Caco-2 (cell line): Measurements from ENCODE around the gene PIK3CA. TPM values are rescaled to one million over a fixed set of nuclear protein-coding genes. Genes with fewer than 3 reads are reported as not detected.

Experiments
- BruUV-seq: library from RNA; stranded (reverse); fragments of 400-500 nt; replicated peaks from 2 replicates; lab custom pipeline; 2021; lab: Mats Ljungman, UMichigan
- CTCF ChIA-PET: fragments of 300-600 bp; sonication (Branson Sonifier 250); formaldehyde crosslinking; loops from one replicate; lab custom pipeline; 2022; ENCODE audit warnings: antibody characterized with exemption; lab: Charles Lee
- POLR2A ChIA-PET: fragments of 300-600 bp; sonication (Branson Sonifier 250); formaldehyde crosslinking; loops from one replicate; lab custom pipeline; 2022; ENCODE audit warnings: antibody characterized with exemption; lab: Charles Lee
- DNase-seq, 2 experiments: peaks; one replicate each; pipeline versions ENCODE4 v3.0.0 to v3.0.0-alpha.2; 2020 to 2022
- H3K27me3 ChIP-seq: replicated peaks from 2 replicates; pipeline ENCODE4 v1.6.0; 2011; ENCODE audit warnings: low read length; ENCODE audit not compliant: control insufficient read depth, insufficient read depth
- H3K36me3 ChIP-seq: 2 replicates; pipeline ENCODE4 v1.5.1; 2011; ENCODE audit warnings: low read length; ENCODE audit not compliant: control insufficient read depth, insufficient read depth
- H3K4me1 ChIP-seq: fragments of 250-450 bp; sonication (Bioruptor Pico); 2 replicates; pipeline ENCODE4 v1.5.1; 2020; ENCODE audit warnings: mild to moderate bottlenecking
- H3K4me3 ChIP-seq: 2 replicates; pipeline ENCODE4 v1.5.1; 2011; ENCODE audit warnings: low read depth, mild to moderate bottlenecking, control low read depth, low read length
- H3K9me3 ChIP-seq: fragments of 250-450 bp; sonication (Bioruptor Pico); 2 replicates; pipeline ENCODE4 v1.5.1; 2020; ENCODE audit warnings: mild to moderate bottlenecking, moderate library complexity
- H3K27ac Mint-ChIP-seq: one replicate; pipeline ENCODE4 v1.8.0; 2022; ENCODE audit warnings: mixed read lengths; ENCODE audit not compliant: unreplicated experiment
- H3K27me3 Mint-ChIP-seq: one replicate; pipeline ENCODE4 v1.8.0; 2022; ENCODE audit warnings: mixed read lengths; ENCODE audit not compliant: insufficient read depth, unreplicated experiment
- H3K36me3 Mint-ChIP-seq: one replicate; pipeline ENCODE4 v1.8.0; 2022; ENCODE audit warnings: mild to moderate bottlenecking, mixed read lengths; ENCODE audit not compliant: insufficient read depth, unreplicated experiment
- H3K4me1 Mint-ChIP-seq: one replicate; pipeline ENCODE4 v1.8.0; 2022; ENCODE audit warnings: low read depth, mixed read lengths; ENCODE audit not compliant: unreplicated experiment
- H3K4me3 Mint-ChIP-seq: one replicate; pipeline ENCODE4 v1.8.0; 2022; ENCODE audit warnings: mild to moderate bottlenecking, moderate library complexity, mixed read lengths; ENCODE audit not compliant: unreplicated experiment
- H3K9me3 Mint-ChIP-seq: one replicate; pipeline ENCODE4 v1.8.0; 2022; ENCODE audit warnings: mixed read lengths; ENCODE audit not compliant: unreplicated experiment
- intact Hi-C: fragments of 100-400 bp; cut with micrococcal nuclease; formaldehyde crosslinking; loops from one replicate; pipeline ENCODE4 v1.10.0; 2022; ENCODE audit not compliant: unreplicated experiment
- total RNA-seq: library from RNA; stranded (reverse); gene quantifications from 2 replicates; pipeline ENCODE4 v1.2.3, GENCODE V29; 2022
- TF ChIP-seq, protein P1 (sequence below), 2 experiments: fragments of 200-600 bp in 1 of 2; IDR thresholded peaks; 1 replicate in 1 of 2; 2 replicates in 1 of 2; pipeline versions ENCODE4 v1.5.1 to v1.8.0; 2011 to 2022; ENCODE audit warnings: antibody characterized with exemption in 1 of 2, control low read depth in 1 of 2, inconsistent platforms in 1 of 2, low read depth in 1 of 2, low read length in 1 of 2, mild to moderate bottlenecking in 1 of 2, moderate library complexity in 1 of 2; ENCODE audit not compliant: insufficient read depth in 1 of 2, severe bottlenecking in 1 of 2, unreplicated experiment in 1 of 2

Gene PIK3CA
- total RNA-seq, 1 experiment from 2014 or later: 10.6 TPM

DNA sequence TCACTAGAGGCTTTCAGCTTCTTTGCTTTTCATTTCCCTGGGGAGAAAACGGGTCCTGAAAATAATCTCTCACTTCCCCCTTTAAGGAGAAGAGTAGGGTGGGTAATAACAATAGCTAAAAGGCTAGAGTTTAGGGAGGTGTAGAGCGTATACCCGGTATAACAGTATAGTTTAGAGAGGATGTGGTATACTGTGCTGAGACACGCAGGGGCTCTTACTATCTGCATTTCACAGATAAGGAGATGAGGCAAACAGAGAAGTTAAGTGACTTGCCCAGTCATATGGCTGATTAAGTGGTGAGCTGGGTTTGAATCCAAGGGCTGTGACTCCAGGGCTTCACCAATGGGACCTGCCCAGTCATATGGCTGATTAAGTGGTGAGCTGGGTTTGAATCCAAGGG is 117.7 kb downstream of the PIK3CA start:
- ChIA-PET CTCF (no interaction called here), POLR2A (no interaction called here)
- Mint-ChIP-seq H3K9me3 (peaks cover 3% of the 10 kb centered on the region), H3K27ac (no peak overlapping the region), H3K4me3 (no peak overlapping the region), H3K36me3 (peaks cover 2% of the 10 kb centered on the region), H3K4me1 (peaks cover 1% of the 10 kb centered on the region), H3K27me3 (no peaks in the 10 kb centered on the region)
- DNase-seq: no peak
- no peak overlapping the region for H3K4me3 ChIP-seq
- no peaks in the 10 kb centered on the region for H3K4me1 ChIP-seq
- H3K27me3 ChIP-seq: no peaks in the 10 kb centered on the region; the same call in 1 of the 2 replicates
- no TSS peak for BruUV-seq
- TF ChIP-seq, protein P1, sequence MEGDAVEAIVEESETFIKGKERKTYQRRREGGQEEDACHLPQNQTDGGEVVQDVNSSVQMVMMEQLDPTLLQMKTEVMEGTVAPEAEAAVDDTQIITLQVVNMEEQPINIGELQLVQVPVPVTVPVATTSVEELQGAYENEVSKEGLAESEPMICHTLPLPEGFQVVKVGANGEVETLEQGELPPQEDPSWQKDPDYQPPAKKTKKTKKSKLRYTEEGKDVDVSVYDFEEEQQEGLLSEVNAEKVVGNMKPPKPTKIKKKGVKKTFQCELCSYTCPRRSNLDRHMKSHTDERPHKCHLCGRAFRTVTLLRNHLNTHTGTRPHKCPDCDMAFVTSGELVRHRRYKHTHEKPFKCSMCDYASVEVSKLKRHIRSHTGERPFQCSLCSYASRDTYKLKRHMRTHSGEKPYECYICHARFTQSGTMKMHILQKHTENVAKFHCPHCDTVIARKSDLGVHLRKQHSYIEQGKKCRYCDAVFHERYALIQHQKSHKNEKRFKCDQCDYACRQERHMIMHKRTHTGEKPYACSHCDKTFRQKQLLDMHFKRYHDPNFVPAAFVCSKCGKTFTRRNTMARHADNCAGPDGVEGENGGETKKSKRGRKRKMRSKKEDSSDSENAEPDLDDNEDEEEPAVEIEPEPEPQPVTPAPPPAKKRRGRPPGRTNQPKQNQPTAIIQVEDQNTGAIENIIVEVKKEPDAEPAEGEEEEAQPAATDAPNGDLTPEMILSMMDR (IDR thresholded peaks at IDR 0.05; ENCODE audit: insufficient read depth in 1 of 2, low read depth in 1 of 2, low read length in 1 of 2, severe bottlenecking in 1 of 2, unreplicated experiment in 1 of 2): no peak
- no peaks in the 10 kb centered on the region for H3K9me3 ChIP-seq
- H3K36me3 ChIP-seq: no peaks in the 10 kb centered on the region
- intact Hi-C loops: no loop called here

DNA sequence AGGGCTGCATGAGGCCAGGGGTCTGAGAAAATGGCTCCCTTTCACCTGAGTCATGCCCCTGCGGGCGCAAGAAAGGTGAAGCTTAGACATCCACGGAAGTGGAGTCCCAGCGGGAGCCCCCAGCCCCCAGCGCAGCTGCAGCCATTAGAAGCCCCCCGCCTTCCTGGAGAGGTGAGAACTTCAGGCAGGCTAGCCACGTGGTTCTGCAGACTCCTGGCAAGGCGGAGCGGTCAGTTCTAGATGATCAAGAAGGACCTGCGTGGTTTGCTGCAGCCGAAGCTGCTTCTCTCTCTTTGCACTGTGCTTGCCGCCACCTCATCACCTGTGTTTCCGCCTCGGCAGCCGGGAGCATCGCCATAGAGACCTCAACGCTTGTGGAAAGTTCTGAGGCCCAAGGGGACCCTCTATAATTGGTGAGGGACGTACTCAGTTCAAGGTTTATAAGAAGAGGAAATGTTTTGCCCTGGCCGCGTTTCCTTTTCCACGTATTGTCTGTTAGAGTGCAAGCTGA is 118.6 kb downstream of the PIK3CA start:
- intact Hi-C loops: no loop called here
- no peaks in the 10 kb centered on the region for H3K36me3 Mint-ChIP-seq
- H3K27me3 Mint-ChIP-seq: no peaks in the 10 kb centered on the region
- TF ChIP-seq, protein P1 (IDR thresholded peaks at IDR 0.05; ENCODE audit: insufficient read depth in 1 of 2, low read depth in 1 of 2, low read length in 1 of 2, severe bottlenecking in 1 of 2, unreplicated experiment in 1 of 2): no peak
- no peaks in the 10 kb centered on the region for H3K4me1 Mint-ChIP-seq
- H3K27me3 ChIP-seq: no peaks in the 10 kb centered on the region; the same call in 1 of the 2 replicates
- H3K4me1 ChIP-seq: no peaks in the 10 kb centered on the region
- no TSS peak for BruUV-seq
- no peaks in the 10 kb centered on the region for H3K36me3 ChIP-seq
- no peaks in the 10 kb centered on the region for H3K9me3 ChIP-seq
- no peak overlapping the region for H3K4me3 ChIP-seq
- no peak overlapping the region for H3K4me3 Mint-ChIP-seq
- DNase-seq: no peak
- no peak overlapping the region for H3K27ac Mint-ChIP-seq
- POLR2A ChIA-PET: no interaction called here
- CTCF ChIA-PET: no interaction called here
- no peaks in the 10 kb centered on the region for H3K9me3 Mint-ChIP-seq

DNA sequence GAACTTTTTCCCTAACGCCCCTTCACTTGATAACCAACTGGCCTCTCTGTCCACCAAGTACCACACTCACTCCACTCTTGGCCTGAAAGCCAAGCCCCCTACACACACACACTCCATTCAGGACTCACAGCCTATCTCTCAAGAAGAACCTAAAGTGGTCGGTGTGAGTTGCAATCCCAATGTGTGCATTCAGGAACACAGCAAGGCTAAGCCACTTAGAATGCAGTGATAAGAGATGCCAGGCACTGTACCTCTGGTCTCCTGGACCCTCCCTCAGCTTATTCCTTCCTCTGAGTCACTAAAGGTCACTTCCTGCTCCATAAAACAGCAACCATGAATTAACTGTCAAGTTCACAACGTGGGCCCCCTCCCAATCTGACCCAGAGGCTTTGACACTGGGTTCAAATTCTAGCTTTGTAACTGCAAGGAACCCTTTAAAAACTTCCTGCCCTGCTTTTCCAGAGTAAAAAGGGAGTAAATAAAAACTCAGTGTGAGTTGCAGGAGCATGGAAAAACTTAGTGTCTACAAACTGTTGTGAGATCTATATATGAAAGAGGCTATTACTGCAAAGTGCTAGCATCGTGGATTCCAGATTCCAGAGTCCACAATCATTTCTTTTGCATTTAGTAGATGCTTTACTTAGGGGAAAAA is 120.4 kb downstream of the PIK3CA start:
- BruUV-seq: no TSS peak
- no peaks in the 10 kb centered on the region; the same call in 1 of the 2 replicates for H3K27me3 ChIP-seq
- intact Hi-C loops: no loop called here
- H3K4me1 Mint-ChIP-seq: no peaks in the 10 kb centered on the region
- TF ChIP-seq, protein P1 (IDR thresholded peaks at IDR 0.05; ENCODE audit: insufficient read depth in 1 of 2, low read depth in 1 of 2, low read length in 1 of 2, severe bottlenecking in 1 of 2, unreplicated experiment in 1 of 2): no peak
- H3K27ac Mint-ChIP-seq: no peak overlapping the region
- no peak for DNase-seq
- CTCF ChIA-PET: no interaction called here
- POLR2A ChIA-PET: no interaction called here
- no peak overlapping the region for H3K4me3 Mint-ChIP-seq
- no peaks in the 10 kb centered on the region for H3K9me3 ChIP-seq
- H3K9me3 Mint-ChIP-seq: no peaks in the 10 kb centered on the region
- H3K36me3 Mint-ChIP-seq: no peaks in the 10 kb centered on the region
- no peaks in the 10 kb centered on the region for H3K36me3 ChIP-seq
- no peaks in the 10 kb centered on the region for H3K27me3 Mint-ChIP-seq
- no peak overlapping the region for H3K4me3 ChIP-seq
- no peaks in the 10 kb centered on the region for H3K4me1 ChIP-seq
